ENCODE measurements around the gene KLF1. TPM values are rescaled to one million over a fixed set of nuclear protein-coding genes. Genes with fewer than 3 reads are reported as not detected.
"Not testable (repeated sequence)": the region's sequence is repeated elsewhere in the genome, so short reads cannot be mapped to it uniquely, and the experiment has no call there.

Gene KLF1
- total RNA-seq, 1 donor from 2014 or later = 0.62 TPM

- no peak overlapping the region for H3K27ac Mint-ChIP-seq
- peak overlapping the region; percentile 65 for H3K4me3 Mint-ChIP-seq (ENCODE audit: low read depth)
- intact Hi-C loops (cut with micrococcal nuclease) = loop anchor here (1.0 to 10.0 kb wide), 4 partner anchors 81 to 293 kb away; partner anchors contain the start of genes DHPS and ZNF564
- H3K27me3 Mint-ChIP-seq (ENCODE audit: low read depth) = peaks cover 10% of the 10 kb centered on the region
- H3K36me3 Mint-ChIP-seq (ENCODE audit: low read depth) = no peaks in the 10 kb centered on the region
- DNase-seq (ENCODE audit: low spot score) = peak; percentile 78
- H3K4me1 Mint-ChIP-seq (ENCODE audit: low read depth) = peaks cover 9% of the 10 kb centered on the region
- H3K9me3 Mint-ChIP-seq = no peaks in the 10 kb centered on the region
These were observed 39.6 kb downstream of the KLF1 start for GRCh38 chr19:12847159-12848139.

- not testable (repeated sequence) for H3K9me3 Mint-ChIP-seq; DNase-seq (ENCODE audit: low spot score); H3K4me3 Mint-ChIP-seq (ENCODE audit: low read depth); H3K36me3 Mint-ChIP-seq (ENCODE audit: low read depth); H3K27ac Mint-ChIP-seq
- peaks cover 13% of the 10 kb centered on the region for H3K27me3 Mint-ChIP-seq (ENCODE audit: low read depth)
- peaks cover 10% of the 10 kb centered on the region for H3K4me1 Mint-ChIP-seq (ENCODE audit: low read depth)
- intact Hi-C loops (cut with micrococcal nuclease) = loop anchor here (1.0 to 10.0 kb wide), 4 partner anchors 80 to 292 kb away; partner anchors contain the start of genes DHPS and ZNF564
These were observed 40.4 kb downstream of the KLF1 start for GRCh38 chr19:12846613-12847012.

GRCh38 chr19:12843999-12844732, 42.8 kb downstream of the KLF1 start:
- H3K4me3 Mint-ChIP-seq (ENCODE audit: low read depth) = no peak overlapping the region
- intact Hi-C loops (cut with micrococcal nuclease) = loop anchor here (10.0 kb wide), 1 partner anchor 289 kb away; the partner anchor contains the start of gene ZNF564
- peaks cover 26% of the 10 kb centered on the region for H3K4me1 Mint-ChIP-seq (ENCODE audit: low read depth)
- no peaks in the 10 kb centered on the region for H3K9me3 Mint-ChIP-seq
- no peak for DNase-seq (ENCODE audit: low spot score)
- H3K27ac Mint-ChIP-seq = peak overlapping the region; percentile 5
- peaks cover 33% of the 10 kb centered on the region for H3K27me3 Mint-ChIP-seq (ENCODE audit: low read depth)
- H3K36me3 Mint-ChIP-seq (ENCODE audit: low read depth) = no peaks in the 10 kb centered on the region

GRCh38 chr19:12843328-12843727, 43.7 kb downstream of the KLF1 start:
- Mint-ChIP-seq H3K36me3 (ENCODE audit: low read depth) (no peaks in the 10 kb centered on the region), H3K4me1 (ENCODE audit: low read depth) (peaks cover 29% of the 10 kb centered on the region), H3K9me3 (no peaks in the 10 kb centered on the region), H3K27me3 (ENCODE audit: low read depth) (peaks cover 35% of the 10 kb centered on the region), H3K27ac (no peak overlapping the region), H3K4me3 (ENCODE audit: low read depth) (no peak overlapping the region)
- no peak for DNase-seq (ENCODE audit: low spot score)
- intact Hi-C loops (cut with micrococcal nuclease) = loop anchor here (10.0 kb wide), 1 partner anchor 289 kb away; the partner anchor contains the start of gene ZNF564

GRCh38 chr19:12842511-12842910, 44.5 kb downstream of the KLF1 start:
- H3K4me1 Mint-ChIP-seq (ENCODE audit: low read depth) = peaks cover 27% of the 10 kb centered on the region
- no peaks in the 10 kb centered on the region for H3K9me3 Mint-ChIP-seq
- peaks cover 40% of the 10 kb centered on the region for H3K27me3 Mint-ChIP-seq (ENCODE audit: low read depth)
- intact Hi-C loops (cut with micrococcal nuclease) = loop anchor here (10.0 kb wide), 1 partner anchor 288 kb away; the partner anchor contains the start of gene ZNF564
- no peak overlapping the region for H3K4me3 Mint-ChIP-seq (ENCODE audit: low read depth)
- H3K36me3 Mint-ChIP-seq (ENCODE audit: low read depth) = no peaks in the 10 kb centered on the region
- DNase-seq (ENCODE audit: low spot score) = no peak
- no peak overlapping the region for H3K27ac Mint-ChIP-seq

GRCh38 chr19:12841094-12841493, 45.9 kb downstream of the KLF1 start:
- peak overlapping the region; percentile 54 for H3K4me3 Mint-ChIP-seq (ENCODE audit: low read depth)
- peaks cover 51% of the 10 kb centered on the region for H3K27me3 Mint-ChIP-seq (ENCODE audit: low read depth)
- intact Hi-C loops (cut with micrococcal nuclease) = loop anchor here (10.0 kb wide), 1 partner anchor 286 kb away; the partner anchor contains the start of gene ZNF564
- H3K27ac Mint-ChIP-seq = no peak overlapping the region
- no peaks in the 10 kb centered on the region for H3K9me3 Mint-ChIP-seq
- no peaks in the 10 kb centered on the region for H3K36me3 Mint-ChIP-seq (ENCODE audit: low read depth)
- no peak for DNase-seq (ENCODE audit: low spot score)
- H3K4me1 Mint-ChIP-seq (ENCODE audit: low read depth) = peaks cover 32% of the 10 kb centered on the region

- H3K27ac Mint-ChIP-seq = no peak overlapping the region
- no peaks in the 10 kb centered on the region for H3K9me3 Mint-ChIP-seq
- peaks cover 55% of the 10 kb centered on the region for H3K27me3 Mint-ChIP-seq (ENCODE audit: low read depth)
- peak; percentile 62 for DNase-seq (ENCODE audit: low spot score)
- no peaks in the 10 kb centered on the region for H3K36me3 Mint-ChIP-seq (ENCODE audit: low read depth)
- peaks cover 32% of the 10 kb centered on the region for H3K4me1 Mint-ChIP-seq (ENCODE audit: low read depth)
- intact Hi-C loops (cut with micrococcal nuclease) = loop anchor here (10.0 kb wide), 1 partner anchor 286 kb away; the partner anchor contains the start of gene ZNF564
- peak overlapping the region; percentile 32 for H3K4me3 Mint-ChIP-seq (ENCODE audit: low read depth)
These were observed 46.6 kb downstream of the KLF1 start for GRCh38 chr19:12840091-12841079.

- H3K4me1 Mint-ChIP-seq (ENCODE audit: low read depth) = peaks cover 35% of the 10 kb centered on the region
- H3K4me3 Mint-ChIP-seq (ENCODE audit: low read depth) = peak overlapping the region; percentile 72
- H3K27me3 Mint-ChIP-seq (ENCODE audit: low read depth) = peaks cover 60% of the 10 kb centered on the region
- no peaks in the 10 kb centered on the region for H3K9me3 Mint-ChIP-seq
- DNase-seq (ENCODE audit: low spot score) = no peak
- H3K27ac Mint-ChIP-seq = peak overlapping the region; percentile 21
- intact Hi-C loops (cut with micrococcal nuclease) = loop anchor here (5.0 kb wide), 2 partner anchors 173 to 258 kb away; no protein-coding TSS in a partner anchor
- H3K36me3 Mint-ChIP-seq (ENCODE audit: low read depth) = no peaks in the 10 kb centered on the region
These were observed 47.9 kb downstream of the KLF1 start for GRCh38 chr19:12838886-12839756.

DNA sequence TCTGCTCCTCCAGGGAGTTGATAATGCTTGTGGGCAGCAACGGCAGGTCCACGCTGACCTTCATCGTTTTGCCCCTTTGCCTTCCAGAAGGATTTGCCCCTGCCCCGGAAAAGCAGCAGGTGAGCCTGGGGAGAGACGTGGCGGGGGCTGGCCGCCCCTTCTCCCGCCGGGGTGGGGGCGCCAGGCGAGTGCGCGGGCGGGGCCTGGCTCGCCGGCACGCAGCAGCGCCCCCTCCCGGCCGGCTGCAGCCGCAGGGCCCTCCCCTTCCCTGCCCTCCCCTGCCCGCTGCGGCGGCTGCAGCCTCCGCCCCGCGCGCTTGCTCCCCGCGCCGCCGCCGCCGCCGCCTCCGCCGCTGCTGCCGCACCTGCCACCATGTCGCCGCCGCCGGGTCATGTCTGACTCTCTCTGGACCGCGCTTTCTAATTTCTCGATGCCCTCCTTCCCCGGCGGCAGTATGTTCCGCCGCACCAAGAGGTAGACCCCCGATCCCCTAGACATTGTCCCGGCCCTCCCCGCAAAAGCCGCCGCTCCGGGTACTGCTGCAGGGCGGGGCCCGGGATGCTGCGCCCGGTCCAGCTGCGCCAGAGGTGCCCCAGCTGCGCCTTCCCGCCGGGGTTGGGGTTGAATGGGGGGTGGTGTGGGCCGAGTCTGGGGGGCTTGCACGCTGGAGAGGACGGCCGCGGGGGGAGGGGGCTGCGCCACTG, 48.7 kb downstream of the KLF1 start, which contains the start of gene MAST1:
Gene MAST1 (plus strand): TSS at position 334 of the 704 bp plus-strand sequence. CDS start 58 bp downstream, at position 392.
- H3K36me3 Mint-ChIP-seq (ENCODE audit: low read depth) = no peaks in the 10 kb centered on the region
- H3K4me3 Mint-ChIP-seq (ENCODE audit: low read depth) = peak within 1 kb of the TSS; percentile 72
- intact Hi-C loops (cut with micrococcal nuclease) = loop anchor here (5.0 kb wide), 2 partner anchors 174 to 259 kb away; no protein-coding TSS in a partner anchor
- peaks cover 60% of the 10 kb centered on the region for H3K27me3 Mint-ChIP-seq (ENCODE audit: low read depth)
- H3K27ac Mint-ChIP-seq = peak within 1 kb of the TSS; percentile 21
- DNase-seq (ENCODE audit: low spot score) = peak; percentile 51
- H3K9me3 Mint-ChIP-seq = no peaks in the 10 kb centered on the region
- peaks cover 34% of the 10 kb centered on the region for H3K4me1 Mint-ChIP-seq (ENCODE audit: low read depth)

- Mint-ChIP-seq H3K27ac (no peak overlapping the region), H3K4me1 (ENCODE audit: low read depth) (peaks cover 40% of the 10 kb centered on the region), H3K27me3 (ENCODE audit: low read depth) (peaks cover 62% of the 10 kb centered on the region), H3K36me3 (ENCODE audit: low read depth) (no peaks in the 10 kb centered on the region), H3K4me3 (ENCODE audit: low read depth) (no peak overlapping the region), H3K9me3 (no peaks in the 10 kb centered on the region)
- intact Hi-C loops (cut with micrococcal nuclease) = loop anchor here (5.0 kb wide), 2 partner anchors 175 to 260 kb away; no protein-coding TSS in a partner anchor
- no peak for DNase-seq (ENCODE audit: low spot score)
These were observed 49.8 kb downstream of the KLF1 start for GRCh38 chr19:12837225-12837624.
